ENCODE measurements around the gene KDM8.
"Not testable (repeated sequence)": the region's sequence is repeated elsewhere in the genome, so short reads cannot be mapped to it uniquely, and the experiment has no call there.

KDM8 gene

DNA sequence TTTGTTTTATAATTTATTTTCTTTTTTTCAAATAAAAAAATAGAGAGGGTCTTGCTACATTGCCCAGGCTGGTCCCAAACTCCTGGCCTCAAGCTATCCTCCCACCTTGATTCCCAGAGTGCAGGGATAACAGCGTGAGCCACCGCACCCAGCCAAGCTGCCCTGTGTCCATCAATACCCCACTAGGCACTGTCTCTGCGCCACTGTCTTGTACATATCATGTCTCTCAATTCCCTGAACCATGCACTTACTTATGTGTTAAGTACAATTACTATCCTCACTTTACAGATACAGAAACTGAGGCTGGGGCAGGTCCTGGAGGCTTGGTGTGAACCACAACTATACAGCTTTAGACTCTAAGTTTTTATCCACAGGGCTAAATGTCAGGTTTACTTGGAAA lies 53.5 kb downstream of the KDM8 start:
- H3K27ac ChIP-seq, result no peak overlapping the region
- TF ChIP-seq, protein P1, sequence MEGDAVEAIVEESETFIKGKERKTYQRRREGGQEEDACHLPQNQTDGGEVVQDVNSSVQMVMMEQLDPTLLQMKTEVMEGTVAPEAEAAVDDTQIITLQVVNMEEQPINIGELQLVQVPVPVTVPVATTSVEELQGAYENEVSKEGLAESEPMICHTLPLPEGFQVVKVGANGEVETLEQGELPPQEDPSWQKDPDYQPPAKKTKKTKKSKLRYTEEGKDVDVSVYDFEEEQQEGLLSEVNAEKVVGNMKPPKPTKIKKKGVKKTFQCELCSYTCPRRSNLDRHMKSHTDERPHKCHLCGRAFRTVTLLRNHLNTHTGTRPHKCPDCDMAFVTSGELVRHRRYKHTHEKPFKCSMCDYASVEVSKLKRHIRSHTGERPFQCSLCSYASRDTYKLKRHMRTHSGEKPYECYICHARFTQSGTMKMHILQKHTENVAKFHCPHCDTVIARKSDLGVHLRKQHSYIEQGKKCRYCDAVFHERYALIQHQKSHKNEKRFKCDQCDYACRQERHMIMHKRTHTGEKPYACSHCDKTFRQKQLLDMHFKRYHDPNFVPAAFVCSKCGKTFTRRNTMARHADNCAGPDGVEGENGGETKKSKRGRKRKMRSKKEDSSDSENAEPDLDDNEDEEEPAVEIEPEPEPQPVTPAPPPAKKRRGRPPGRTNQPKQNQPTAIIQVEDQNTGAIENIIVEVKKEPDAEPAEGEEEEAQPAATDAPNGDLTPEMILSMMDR (conservative IDR thresholded peaks at IDR 0.05), result no peak
- no peak for TF ChIP-seq ZFX (IDR thresholded peaks at IDR 0.05)

DNA sequence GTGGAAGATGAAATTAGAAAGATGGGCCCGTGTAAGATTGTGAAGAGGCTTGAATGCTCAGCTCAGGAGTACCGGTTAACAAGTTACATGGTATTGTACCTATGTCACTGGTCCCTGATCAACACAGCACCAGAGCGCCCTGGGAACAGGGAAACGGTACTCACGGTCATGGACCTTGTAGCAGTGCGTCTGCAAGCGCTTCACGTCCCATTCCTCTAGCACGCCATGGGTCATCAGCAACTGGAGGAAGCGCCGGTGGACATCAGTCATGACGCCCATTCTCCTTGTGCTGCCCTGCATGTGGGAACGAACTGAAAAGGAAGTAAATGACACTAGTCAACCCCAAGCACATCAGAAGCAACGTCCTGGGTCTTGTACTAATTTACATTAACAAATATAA lies 53.9 kb downstream of the KDM8 start:
- TF ChIP-seq ZFX (IDR thresholded peaks at IDR 0.05), result no peak
- TF ChIP-seq, protein P1 (conservative IDR thresholded peaks at IDR 0.05), result no peak
- no peak overlapping the region for H3K27ac ChIP-seq

DNA sequence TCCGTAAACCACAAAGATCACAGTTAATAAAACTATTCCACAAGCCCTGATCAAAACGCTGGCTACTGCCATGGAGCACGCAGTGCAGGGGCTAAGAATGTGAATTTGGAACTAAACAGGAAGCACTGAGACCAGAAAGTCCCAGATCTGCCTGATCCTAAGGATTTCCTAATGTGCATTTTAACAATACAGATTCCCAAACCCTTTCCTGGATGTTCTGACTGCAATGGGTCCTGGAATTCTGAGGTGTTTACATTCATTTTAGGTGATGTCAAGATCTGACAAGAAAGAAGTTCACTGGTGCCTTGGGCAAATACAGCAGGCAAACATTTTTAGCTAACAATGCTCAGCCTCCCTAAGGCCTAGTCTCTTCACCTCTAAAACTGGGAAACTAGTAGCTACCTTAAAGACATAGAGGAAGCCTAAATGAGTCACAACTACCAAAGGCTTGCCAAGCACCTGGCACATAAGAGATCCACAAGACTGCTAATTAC lies 55.0 kb downstream of the KDM8 start:
- TF ChIP-seq, protein P1 (conservative IDR thresholded peaks at IDR 0.05), result no peak

DNA sequence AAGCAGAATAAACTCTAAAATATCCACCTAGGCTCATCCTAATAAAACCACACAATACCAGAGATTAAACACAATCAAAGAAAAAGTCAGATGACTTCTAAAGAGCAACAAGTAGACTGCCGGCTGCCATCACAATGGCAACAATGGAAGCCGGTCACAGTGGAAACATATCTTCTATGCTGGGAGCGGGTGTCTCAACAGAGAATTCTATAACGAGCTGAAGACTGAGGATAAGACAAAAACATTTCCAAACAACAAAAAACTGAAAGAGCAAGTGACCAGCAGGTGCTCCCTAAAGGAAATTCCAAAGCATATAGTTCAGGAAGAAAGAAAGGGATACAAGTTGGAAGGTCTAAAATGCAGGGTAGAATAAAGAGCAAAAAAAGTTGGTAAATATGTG lies 56.4 kb downstream of the KDM8 start:
- no peak overlapping the region for H3K27ac ChIP-seq

More for the DNA sequence above, 55.0 kb downstream of the KDM8 start:
- H3K27ac ChIP-seq, result no peak overlapping the region

DNA sequence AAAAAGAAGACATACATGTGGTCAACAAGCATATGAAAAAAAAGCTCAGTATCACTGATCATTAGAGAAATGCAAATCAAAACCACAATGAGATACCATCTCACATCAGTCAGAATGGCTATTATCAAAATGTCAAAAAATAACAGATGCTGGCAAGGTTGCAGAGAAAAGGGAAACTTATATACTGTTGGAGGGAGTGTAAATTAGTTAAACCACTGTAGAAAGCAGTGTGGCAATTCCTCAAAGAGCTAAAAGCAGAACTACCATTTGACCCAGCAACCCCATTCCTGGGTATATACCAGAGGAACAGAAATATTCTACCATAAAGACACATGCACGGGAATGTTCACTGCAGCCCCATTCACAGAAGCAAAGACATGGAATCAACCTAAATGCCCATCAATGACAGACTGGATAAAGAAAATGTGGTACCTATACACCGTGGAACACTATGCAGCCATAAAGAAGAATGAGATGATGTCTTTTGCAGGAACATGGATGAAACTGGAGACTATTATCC lies 59.6 kb downstream of the KDM8 start:
- H3K27ac ChIP-seq, result not testable (repeated sequence)

More for the DNA sequence above, 56.4 kb downstream of the KDM8 start:
- no peak for TF ChIP-seq ZFX (IDR thresholded peaks at IDR 0.05)
- TF ChIP-seq, protein P1 (conservative IDR thresholded peaks at IDR 0.05), result no peak

DNA sequence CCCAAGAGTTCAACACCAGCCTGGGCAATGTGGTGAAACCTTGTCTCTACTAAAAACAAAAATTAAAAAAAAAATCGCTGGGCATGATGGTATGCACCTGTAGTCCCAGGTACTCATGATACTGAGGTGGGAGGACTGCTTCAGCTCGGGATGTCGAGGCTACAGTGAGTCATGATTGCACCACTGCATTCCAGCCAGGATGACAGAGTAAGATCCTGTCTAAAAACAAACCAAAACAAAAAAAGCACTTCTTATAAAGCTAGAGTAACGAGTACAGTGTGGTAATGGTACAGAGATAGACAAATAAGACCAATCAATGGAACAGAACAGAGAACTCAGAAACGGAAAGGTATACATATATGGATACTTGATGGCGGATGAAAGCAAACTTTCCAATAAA lies 60.8 kb downstream of the KDM8 start:
- no peak for TF ChIP-seq ZFX (IDR thresholded peaks at IDR 0.05)
- TF ChIP-seq, protein P1 (conservative IDR thresholded peaks at IDR 0.05), result no peak
- H3K27ac ChIP-seq, result no peak overlapping the region

DNA sequence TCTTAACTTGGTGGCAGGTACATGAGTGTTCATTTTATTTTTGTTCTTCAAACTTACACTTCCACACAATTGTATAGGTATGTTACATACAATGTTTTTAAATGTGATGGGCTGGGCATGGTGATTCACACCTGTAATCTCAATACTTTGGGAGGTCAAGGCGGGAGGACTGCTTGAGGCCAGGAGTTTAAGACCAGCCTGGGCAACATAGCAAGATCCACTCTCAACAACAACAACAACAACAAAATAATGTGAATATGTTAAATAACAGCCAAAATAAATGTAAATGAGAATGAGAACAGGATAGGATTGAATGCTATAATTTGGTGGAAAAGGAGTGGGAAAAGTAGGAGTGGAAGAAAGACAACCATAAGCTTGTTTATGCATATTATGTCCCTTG lies 62.7 kb downstream of the KDM8 start:
- TF ChIP-seq, protein P1 (conservative IDR thresholded peaks at IDR 0.05), result no peak
- H3K27ac ChIP-seq, result no peak overlapping the region

DNA sequence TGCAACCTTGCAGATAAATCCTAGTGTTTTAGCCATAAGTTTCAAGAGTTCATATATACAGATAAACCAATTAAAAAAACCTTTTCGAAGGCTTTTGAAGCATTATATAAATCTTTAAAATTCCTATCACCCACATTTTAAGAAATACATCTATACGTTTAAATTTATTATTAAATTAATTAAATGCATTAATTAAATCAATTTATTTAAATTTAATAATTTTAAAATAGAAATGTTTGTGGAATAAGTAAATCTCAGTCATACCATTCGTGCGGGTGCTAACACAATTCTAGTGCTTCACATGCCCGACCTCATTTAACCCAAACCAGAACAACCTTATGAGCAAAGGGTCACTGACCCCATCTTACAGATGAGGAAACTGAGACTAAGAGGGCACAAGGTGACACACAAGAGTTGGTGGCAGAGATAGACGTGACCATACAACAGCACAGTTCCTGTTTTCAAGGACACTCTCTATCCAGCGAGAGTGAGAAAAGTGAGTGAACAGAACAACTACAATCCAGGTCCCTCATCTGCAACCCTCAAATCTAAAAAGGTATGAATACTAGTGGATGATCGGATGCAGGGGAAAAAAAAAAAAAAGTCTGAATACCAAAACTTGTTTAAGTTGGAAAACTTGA lies 63.8 kb downstream of the KDM8 start:
- H3K27ac ChIP-seq, result no peak overlapping the region
- TF ChIP-seq, protein P1 (conservative IDR thresholded peaks at IDR 0.05), result no peak
